Stimulated activated naive CD8-positive, alpha-beta T cell treated with anti-CD3 and anti-CD28 coated beads, Interleukin-15, amount 100 ng/mL, for 72 hours (primary cell): ENCODE results near the gene TSPYL6.
"Not testable (repeated sequence)": the region's sequence is repeated elsewhere in the genome, so short reads cannot be mapped to it uniquely, and the experiment has no call there.

Experiments
- ATAC-seq: fragments of 150-1000 bp; cut with Tn5 transposase; 2 replicates; pipeline ENCODE4 v1.10.0; 2021; ENCODE audit warnings: mild to moderate bottlenecking, moderate library complexity
- DNase-seq, 2 donors: peaks; one replicate each; pipeline ENCODE4 v3.0.0; 2021 to 2022
- H3K27ac Mint-ChIP-seq, 2 donors: one replicate each; pipeline ENCODE4 v1.8.0; 2022; ENCODE audit warnings: mild to moderate bottlenecking in 2 of 2, mixed read lengths in 2 of 2, moderate library complexity in 2 of 2
- H3K27me3 Mint-ChIP-seq: one replicate; pipeline ENCODE4 v1.8.0; 2022; ENCODE audit warnings: mixed read lengths
- H3K4me1 Mint-ChIP-seq: one replicate; pipeline ENCODE4 v1.8.0; 2022; ENCODE audit warnings: mild to moderate bottlenecking, mixed read lengths
- H3K4me3 Mint-ChIP-seq, 2 donors: one replicate each; pipeline ENCODE4 v1.8.0; 2022; ENCODE audit warnings: mild to moderate bottlenecking in 2 of 2, mixed read lengths in 2 of 2, moderate library complexity in 1 of 2
- H3K9me3 Mint-ChIP-seq, 2 donors: one replicate each; pipeline ENCODE4 v1.8.0; 2022; ENCODE audit warnings: mixed read lengths in 2 of 2

The TSPYL6 gene

DNA sequence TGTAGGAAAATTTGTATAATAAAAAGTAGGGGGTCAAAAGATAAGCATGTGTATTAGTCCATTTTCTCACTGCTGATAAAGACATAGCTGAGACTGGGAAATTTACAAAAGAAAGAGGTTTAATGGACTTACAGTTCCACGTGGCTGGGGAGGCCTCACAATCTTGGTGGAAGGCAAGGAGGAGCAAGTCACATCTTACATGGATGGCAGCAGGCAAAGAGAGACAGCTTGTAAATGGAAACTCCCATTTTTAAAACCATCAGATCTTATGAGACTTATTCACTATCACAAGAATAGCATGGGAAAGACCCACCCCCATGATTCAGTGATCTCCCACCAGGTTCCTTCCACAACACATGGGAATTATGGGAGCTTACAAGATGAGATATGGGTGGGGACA lies 9.1 kb upstream of the TSPYL6 start:
- H3K27me3 Mint-ChIP-seq, DNase-seq, ATAC-seq, H3K4me1 Mint-ChIP-seq, H3K9me3 Mint-ChIP-seq, H3K4me3 Mint-ChIP-seq: not testable (repeated sequence)
- H3K27ac Mint-ChIP-seq, result peak overlapping the region in 1 of 2 donors; percentile 45

DNA sequence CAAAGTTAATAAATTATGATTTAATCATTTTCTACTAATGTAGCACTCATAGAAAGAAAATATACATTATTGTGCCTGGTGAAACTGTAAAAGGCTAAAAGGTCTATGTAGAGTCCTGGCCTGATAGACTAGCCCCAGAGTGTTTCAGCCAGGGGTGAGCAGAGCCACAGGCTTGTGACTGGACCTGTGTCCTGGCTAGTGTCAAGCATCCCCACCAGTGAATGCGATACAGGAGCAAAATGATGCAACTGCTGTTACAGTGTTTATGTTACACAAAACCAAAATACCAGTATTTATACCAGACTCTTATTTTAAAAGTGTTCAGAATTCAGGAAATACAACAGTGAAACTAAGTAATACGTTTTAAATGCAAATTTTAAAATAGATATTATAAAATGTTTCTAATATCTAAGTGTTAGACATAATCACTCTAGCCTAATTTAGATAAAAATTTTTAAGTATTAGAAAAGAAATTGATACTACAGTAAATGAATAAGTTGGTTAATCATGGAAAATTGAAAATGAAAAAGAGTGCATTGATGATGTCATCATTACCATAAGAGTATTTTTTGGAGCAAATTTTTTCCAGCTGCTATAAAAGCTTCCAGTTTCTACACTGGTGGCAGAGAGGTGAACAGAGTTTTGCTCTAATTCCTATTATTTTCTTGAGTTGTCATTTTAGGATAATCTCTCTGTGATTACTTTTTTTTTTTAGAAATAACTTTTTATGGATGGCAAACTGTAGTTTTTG lies 6.2 kb upstream of the TSPYL6 start:
- Mint-ChIP-seq H3K9me3 (peaks cover 0 to 8% of the 10 kb centered on the region in 2 donors), H3K4me3 (no peak overlapping the region), H3K27ac (no peak overlapping the region), H3K4me1 (no peaks in the 10 kb centered on the region), H3K27me3 (no peaks in the 10 kb centered on the region)
- DNase-seq (no peak), ATAC-seq (no peak)

DNA sequence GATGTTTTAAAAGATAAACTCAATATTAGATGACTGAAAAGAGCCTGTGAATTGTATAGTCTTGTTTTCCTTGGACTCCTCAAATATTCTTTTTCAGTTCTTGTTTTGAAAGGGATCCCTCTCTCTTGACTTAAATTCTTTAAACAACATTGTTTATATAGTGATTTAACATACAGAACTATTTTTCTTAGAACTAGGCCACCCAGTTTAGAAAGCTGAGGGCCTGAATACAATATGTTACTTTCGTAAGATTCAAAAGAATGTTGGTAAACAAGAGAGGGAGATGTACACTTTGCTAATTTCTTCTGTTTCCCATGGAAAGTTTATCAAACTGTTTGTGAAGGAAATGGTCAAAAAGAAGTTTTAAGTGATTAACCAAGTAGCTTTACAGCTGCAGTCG lies 5.5 kb upstream of the TSPYL6 start:
- ATAC-seq (no peak), DNase-seq (no peak)
- Mint-ChIP-seq H3K27me3 (no peaks in the 10 kb centered on the region), H3K9me3 (peaks cover 0 to 8% of the 10 kb centered on the region in 2 donors), H3K27ac (no peak overlapping the region), H3K4me1 (no peaks in the 10 kb centered on the region), H3K4me3 (no peak overlapping the region)

DNA sequence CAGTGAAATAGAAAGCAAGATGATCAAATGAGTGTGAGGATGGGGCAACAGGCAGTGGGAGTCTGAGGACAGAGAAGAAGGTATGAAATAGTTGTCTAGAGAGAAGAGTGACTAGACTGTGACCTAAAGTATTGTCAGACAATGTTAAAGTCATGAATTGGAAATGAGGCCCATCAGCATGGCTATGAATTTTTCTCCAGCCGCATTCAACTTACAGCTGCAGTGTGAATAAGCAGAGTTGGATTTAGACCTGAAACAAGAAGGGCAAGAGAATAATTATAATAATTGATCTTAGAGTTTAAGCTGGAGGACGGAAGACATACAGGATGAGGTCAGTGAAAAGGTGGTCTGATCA lies 4.2 kb upstream of the TSPYL6 start:
- peaks cover 0 to 12% of the 10 kb centered on the region in 2 donors for H3K9me3 Mint-ChIP-seq
- DNase-seq (no peak), ATAC-seq (peak; percentile 23)
- no peaks in the 10 kb centered on the region for H3K27me3 Mint-ChIP-seq
- H3K4me3 Mint-ChIP-seq, result no peak overlapping the region
- no peak overlapping the region for H3K27ac Mint-ChIP-seq
- H3K4me1 Mint-ChIP-seq, result no peaks in the 10 kb centered on the region

DNA sequence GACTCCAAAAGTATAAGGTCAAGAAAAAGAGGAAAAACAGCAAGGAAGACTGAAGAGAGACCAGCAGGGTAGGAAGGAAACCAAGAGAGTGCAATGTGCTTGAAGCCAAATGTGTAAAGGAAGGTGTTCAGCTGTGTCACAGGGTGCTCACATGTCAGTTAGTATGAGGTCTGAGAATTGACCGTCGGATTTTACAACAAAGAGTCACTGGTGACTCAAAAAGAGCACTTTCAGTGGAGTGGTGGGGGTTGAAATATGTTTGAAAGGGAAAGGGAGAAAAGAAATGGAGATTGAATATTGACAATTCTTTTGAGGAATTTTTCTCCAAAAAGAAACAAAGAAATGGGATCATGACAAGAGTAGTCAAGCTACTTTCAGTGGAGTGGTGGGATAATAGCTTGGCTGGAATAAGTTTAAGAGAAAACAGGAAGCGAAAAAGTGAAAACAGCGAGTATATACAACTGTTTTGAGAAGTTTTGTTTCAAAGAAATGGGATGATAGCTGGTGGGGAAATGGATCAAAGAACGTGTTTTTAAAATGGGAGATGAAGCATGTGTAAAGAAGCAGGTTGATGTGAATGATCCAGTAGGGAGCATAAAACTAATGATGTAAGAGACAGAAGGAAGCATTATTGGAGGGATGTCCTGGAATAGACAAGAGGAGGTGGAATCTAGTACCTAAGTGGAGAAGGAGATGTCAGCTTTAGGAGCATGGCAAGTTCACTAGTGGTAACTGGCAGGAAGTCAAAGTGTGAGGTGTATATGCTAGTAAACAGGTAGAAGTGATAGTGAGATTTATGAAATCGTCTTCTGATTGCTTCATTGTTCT lies 3.6 kb upstream of the TSPYL6 start:
- no peak overlapping the region for H3K27ac Mint-ChIP-seq
- no peak overlapping the region for H3K4me3 Mint-ChIP-seq
- ATAC-seq (no peak), DNase-seq (no peak)
- no peaks in the 10 kb centered on the region for H3K27me3 Mint-ChIP-seq
- H3K9me3 Mint-ChIP-seq, result peaks cover 0 to 7% of the 10 kb centered on the region in 2 donors
- H3K4me1 Mint-ChIP-seq, result no peaks in the 10 kb centered on the region

DNA sequence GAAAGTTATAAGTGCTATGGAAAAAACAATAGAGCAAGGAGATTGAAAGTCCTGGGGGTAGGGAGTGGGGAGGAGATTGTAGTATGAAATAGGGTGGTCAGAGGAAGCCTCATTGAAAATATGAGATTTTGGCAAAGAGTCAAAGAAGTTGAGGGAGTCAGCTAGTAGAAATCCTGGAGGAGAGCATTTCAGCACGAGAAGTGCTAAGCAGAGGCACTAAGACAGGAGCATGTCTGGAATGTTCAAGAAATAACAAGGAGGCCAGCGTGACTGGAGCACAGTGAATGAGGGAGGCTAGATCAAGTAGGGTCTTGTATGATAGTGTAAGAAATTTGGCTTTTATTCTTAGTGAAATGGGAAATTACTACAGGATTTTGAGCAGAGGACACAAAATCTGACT lies 2.1 kb upstream of the TSPYL6 start:
- Mint-ChIP-seq H3K4me3 (no peak overlapping the region), H3K27ac (no peak overlapping the region), H3K27me3 (no peaks in the 10 kb centered on the region), H3K4me1 (no peaks in the 10 kb centered on the region), H3K9me3 (peaks cover 0 to 7% of the 10 kb centered on the region in 2 donors)
- DNase-seq (no peak), ATAC-seq (no peak)

DNA sequence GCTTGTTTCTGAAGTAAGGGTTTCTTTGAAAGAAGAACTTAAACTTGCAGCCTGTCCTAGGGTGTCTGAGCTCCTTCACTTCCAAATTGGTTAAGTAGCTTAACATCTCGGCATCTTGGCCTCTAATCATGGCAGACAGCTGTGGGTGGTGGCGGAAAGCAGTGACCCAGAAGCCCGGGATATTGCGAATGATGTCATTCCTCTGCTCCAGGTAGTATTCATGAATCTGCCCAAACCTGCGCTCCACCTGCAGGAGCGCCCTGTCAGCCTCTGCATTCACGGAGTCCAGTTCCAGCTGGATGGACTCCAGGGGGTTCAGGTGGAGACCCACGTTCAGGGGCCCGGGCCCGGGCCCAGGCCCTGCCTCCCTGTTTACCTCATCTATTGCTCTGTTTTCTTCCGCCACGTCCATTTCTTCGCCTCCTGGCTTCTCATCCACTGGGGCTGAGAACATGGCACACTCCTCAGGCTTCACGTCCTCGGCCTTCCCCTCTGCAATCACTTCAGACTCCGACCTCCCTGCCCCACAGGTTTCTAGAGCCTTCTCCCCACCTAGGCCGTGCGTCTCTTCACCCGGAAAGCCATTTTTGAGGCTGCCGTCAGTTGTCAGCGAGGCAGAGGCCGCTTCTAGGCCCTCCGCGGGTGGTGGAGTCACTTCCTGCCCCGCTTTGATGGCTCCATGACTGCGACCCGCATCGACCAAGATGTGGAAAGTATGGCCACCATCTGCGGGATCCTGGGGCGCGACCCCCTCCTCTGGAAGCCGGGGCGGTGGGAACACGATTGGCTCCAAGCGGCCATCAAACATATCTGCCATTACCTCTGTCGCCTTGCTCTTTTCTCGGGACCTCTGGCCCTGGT lies 569 bp downstream of the TSPYL6 start:
- Mint-ChIP-seq H3K4me1 (no peaks in the 10 kb centered on the region), H3K27ac (no peak overlapping the region), H3K27me3 (no peaks in the 10 kb centered on the region), H3K4me3 (no peak overlapping the region), H3K9me3 (peaks cover 0 to 7% of the 10 kb centered on the region in 2 donors)
- DNase-seq (no peak), ATAC-seq (no peak)

DNA sequence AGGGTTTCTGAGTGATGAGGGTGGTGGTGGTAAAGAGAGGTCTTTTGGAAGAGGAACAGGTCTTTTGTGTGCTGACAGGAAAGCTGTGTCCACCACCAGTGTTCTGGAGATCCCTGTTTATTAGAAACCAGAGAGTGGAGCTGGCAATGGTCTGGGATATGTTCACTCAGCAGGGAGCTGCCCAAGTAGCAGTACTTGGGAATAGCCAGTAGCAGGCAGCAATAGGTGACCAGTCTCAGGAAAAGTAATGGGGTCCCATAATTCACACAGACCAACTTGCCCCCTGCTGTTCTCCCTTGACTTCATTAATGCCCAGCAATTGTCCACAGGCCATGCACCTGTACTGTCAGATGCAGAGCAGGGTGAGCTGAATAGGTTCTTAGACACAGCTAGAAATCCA lies 1.8 kb downstream of the TSPYL6 start:
- H3K4me3 Mint-ChIP-seq, result no peak overlapping the region
- no peaks in the 10 kb centered on the region for H3K4me1 Mint-ChIP-seq
- ATAC-seq (no peak), DNase-seq (no peak)
- H3K27me3 Mint-ChIP-seq, result no peaks in the 10 kb centered on the region
- peaks cover 0 to 7% of the 10 kb centered on the region in 2 donors for H3K9me3 Mint-ChIP-seq
- H3K27ac Mint-ChIP-seq, result no peak overlapping the region

DNA sequence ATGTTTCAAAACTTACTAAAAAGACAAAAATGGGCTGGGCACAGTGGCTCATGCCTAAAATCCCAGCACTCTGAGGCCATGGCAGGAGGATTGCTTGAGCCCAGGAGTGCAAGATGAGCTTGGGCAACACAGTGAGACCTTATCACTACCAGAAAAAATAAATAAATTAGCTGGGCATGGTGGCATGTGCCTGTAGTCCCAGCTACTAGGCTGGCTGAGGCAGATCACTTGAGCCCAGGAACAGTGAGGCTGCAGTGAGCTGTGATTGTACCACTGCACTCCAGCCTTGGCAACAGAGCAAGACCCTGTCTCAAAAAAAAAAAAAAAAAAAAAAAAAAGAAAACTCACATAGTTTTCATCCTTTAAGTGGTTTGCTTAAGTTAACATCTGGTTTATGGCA lies 6.4 kb downstream of the TSPYL6 start:
- Mint-ChIP-seq H3K27me3 (no peaks in the 10 kb centered on the region), H3K27ac (no peak overlapping the region), H3K4me1 (no peaks in the 10 kb centered on the region), H3K4me3 (no peak overlapping the region), H3K9me3 (no peaks in the 10 kb centered on the region)
- ATAC-seq (no peak), DNase-seq (no peak)

DNA sequence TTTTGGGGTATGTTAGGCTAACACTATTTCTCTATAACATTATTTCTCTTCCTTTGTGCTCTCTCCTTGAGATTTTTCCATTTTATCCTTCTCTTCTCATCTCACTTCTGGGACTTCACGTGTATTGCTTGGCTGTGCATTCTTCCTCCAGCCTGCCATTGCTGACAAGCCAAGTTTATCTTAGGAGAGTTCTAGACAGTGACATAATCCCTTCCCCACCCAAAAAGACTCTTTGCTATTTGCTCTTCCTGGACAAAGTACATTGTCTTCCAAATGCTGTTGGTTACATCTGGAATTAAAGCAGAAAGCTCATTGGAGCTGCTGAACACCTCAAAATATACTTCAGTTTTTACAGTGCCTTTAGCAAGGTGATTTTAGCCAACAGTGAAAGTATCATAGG lies 8.9 kb downstream of the TSPYL6 start:
- Mint-ChIP-seq H3K27me3 (no peaks in the 10 kb centered on the region), H3K27ac (no peak overlapping the region), H3K9me3 (no peaks in the 10 kb centered on the region), H3K4me1 (no peaks in the 10 kb centered on the region), H3K4me3 (no peak overlapping the region)
- ATAC-seq, result no peak
- no peak for DNase-seq

DNA sequence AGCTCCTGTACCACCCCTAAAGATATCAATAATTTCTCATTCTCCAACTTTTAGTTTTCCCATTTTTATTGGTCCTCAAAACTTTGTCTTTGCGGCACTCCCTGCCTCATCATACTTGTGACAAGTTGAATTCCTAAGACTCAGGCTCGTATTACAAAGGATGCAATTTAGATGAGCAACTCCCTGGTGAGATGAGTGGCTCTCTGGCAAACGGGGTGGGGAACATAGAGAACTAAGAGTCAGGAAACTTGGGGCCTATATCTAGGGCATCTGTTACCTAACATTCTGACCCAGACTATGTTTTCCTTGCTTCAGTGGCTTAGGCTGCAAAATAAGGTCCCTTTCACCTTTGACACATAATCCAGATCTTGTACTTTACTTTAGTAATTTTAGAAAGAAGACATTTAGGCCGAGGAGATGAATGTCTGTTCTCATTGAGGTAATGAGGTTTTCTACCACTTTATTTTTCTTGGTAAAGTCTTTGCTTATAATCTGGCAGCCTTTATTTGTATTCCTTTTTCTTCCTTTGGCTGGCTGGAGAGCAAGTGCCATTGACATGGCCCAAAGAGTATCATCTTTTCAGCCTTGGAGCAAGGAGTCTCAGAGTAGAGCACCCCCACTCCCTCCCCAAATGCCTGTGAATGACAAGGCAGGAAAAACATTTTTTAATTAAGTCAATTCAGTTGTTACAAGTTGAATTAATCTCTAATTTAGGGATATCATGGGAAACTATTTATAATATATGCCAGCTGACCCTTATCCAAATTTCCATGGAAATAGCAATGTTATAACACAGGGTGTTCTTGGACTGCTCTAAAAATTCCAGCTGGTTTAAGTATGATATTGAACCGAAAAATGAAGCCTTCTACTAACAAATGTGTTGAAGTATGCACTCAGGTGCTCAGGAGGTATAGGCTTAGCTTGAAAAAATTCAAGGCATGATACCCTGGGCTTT lies 15.2 kb downstream of the TSPYL6 start:
- ATAC-seq, result no peak
- no peak for DNase-seq
- H3K4me3 Mint-ChIP-seq, result no peak overlapping the region
- H3K27me3 Mint-ChIP-seq, result no peaks in the 10 kb centered on the region
- peaks cover 9 to 12% of the 10 kb centered on the region in 2 donors for H3K9me3 Mint-ChIP-seq
- no peaks in the 10 kb centered on the region for H3K4me1 Mint-ChIP-seq
- H3K27ac Mint-ChIP-seq, result no peak overlapping the region

DNA sequence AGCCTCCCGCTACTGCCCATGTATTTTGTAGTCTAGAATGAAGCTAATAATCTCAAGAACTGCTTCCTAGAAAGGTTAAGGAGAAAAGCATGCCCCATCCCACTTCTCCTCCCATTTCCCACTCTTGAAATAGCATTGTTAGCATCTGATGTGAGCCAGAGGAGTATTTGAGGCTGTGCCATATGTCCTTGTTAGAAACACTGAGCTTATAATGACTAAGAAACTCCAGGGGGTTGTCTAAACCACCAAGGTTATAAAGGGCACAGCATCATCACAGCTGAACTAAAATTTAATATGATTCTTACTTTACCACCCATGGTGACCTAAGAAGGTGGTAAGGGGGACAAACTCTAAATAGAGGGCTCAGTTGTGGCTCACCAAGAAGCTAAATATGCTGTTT lies 16.6 kb downstream of the TSPYL6 start:
- H3K27ac Mint-ChIP-seq, result no peak overlapping the region
- H3K4me3 Mint-ChIP-seq, result no peak overlapping the region
- DNase-seq, result no peak
- no peaks in the 10 kb centered on the region for H3K4me1 Mint-ChIP-seq
- no peaks in the 10 kb centered on the region for H3K27me3 Mint-ChIP-seq
- ATAC-seq, result no peak
- H3K9me3 Mint-ChIP-seq, result peaks cover 9 to 15% of the 10 kb centered on the region in 2 donors

DNA sequence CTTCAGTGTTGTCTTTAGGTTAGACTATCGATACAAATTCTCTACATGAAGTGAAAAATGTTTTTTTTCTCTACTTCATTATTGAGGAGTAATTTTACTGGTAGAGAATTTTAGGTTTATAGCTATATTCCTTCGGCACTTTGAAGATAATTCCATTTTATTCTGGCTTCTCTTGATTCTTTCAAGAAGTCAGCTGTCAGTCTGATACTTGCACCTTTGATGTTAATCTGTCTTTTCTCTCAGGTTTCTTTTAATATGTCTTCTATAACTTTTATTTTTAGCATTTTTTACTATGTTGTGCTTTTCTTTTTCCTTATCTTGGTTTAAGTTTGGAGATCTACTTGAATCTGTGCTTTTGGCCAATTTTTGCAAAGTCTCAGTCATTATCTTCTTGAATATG lies 18.6 kb downstream of the TSPYL6 start:
- peaks cover 13 to 15% of the 10 kb centered on the region in 2 donors for H3K9me3 Mint-ChIP-seq
- ATAC-seq (no peak), DNase-seq (no peak)
- H3K4me1 Mint-ChIP-seq, result no peaks in the 10 kb centered on the region
- no peak overlapping the region for H3K4me3 Mint-ChIP-seq
- H3K27me3 Mint-ChIP-seq, result no peaks in the 10 kb centered on the region
- H3K27ac Mint-ChIP-seq, result no peak overlapping the region

DNA sequence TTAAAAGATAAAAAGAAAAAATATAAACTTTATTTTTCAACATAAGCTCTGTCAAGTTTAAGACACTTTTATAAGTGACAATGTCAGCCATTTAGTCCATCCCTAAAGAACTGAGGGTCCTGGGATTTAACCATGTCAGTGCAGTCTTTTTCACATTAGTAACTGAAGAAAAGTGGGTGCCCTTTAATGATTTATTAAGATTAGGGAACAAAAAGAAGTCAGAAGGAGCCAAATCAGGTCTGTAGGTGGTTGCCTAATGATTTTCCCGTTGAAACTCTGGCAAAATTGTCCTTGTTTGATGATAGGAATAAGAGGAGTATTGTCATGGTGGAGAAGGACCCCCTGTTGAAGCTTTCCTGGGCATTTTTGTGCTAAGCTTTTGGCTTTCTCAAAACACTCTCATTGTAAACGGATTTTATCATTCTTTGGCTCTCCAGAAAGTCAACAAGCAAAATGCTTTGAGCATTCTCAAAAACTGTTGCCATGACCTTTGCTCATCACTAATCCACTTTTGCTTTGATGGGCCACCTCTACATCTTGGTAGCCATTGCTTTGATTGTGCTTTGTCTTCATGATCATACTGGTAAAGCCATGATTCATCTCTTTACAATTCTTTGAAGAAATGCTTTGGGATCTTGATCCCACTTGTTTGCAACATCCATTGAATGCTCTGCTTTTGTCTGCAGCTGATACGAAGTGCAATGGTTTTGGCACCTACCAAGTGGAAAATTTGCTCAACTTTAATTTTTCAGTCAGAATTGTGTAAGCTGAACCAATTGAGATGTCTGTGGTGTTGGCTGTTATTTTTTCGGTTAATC lies 22.0 kb downstream of the TSPYL6 start:
- Mint-ChIP-seq H3K4me3 (no peak overlapping the region), H3K9me3 (peaks cover 15 to 19% of the 10 kb centered on the region in 2 donors), H3K4me1 (no peaks in the 10 kb centered on the region), H3K27ac (no peak overlapping the region), H3K27me3 (no peaks in the 10 kb centered on the region)
- no peak for DNase-seq
- no peak for ATAC-seq
